IPS DF 6.9 (cell line): ENCODE results near the gene PPP1R3E.
"Not testable (repeated sequence)": the region's sequence is repeated elsewhere in the genome, so short reads cannot be mapped to it uniquely, and the experiment has no call there.

Experiments used
- DNase-seq: peaks from one replicate; pipeline ENCODE4 v3.0.0-alpha.2; 2013; ENCODE audit warnings: low read depth, low spot score
- H3K27ac ChIP-seq: one replicate; pipeline ENCODE4 v1.5.1; 2013; ENCODE audit warnings: low read length, control low read depth
- H3K27me3 ChIP-seq: 2 replicates; pipeline ENCODE4 v1.6.1; 2013; ENCODE audit warnings: mild to moderate bottlenecking, low read length; ENCODE audit not compliant: control insufficient read depth, insufficient read depth
- H3K36me3 ChIP-seq: 2 replicates; pipeline ENCODE4 v1.6.1; 2013; ENCODE audit warnings: low read length; ENCODE audit not compliant: control insufficient read depth, insufficient read depth
- H3K4me1 ChIP-seq: 2 replicates; pipeline ENCODE4 v1.6.1; 2013; ENCODE audit warnings: low read length; ENCODE audit not compliant: control insufficient read depth, insufficient read depth
- H3K4me3 ChIP-seq: 2 replicates; pipeline ENCODE4 v1.5.1; 2013; ENCODE audit warnings: mild to moderate bottlenecking, low read length
- H3K9me3 ChIP-seq: 2 replicates; pipeline ENCODE4 v1.6.1; 2013; ENCODE audit warnings: low read length, inconsistent platforms; ENCODE audit not compliant: control insufficient read depth, insufficient read depth
- WGBS: extraction: QIAGEN DNeasy Blood & Tissue Kit; methylation state at CpG from one replicate; pipeline ENCODE4 v1.1.7; 2013; ENCODE audit warnings: mixed read lengths, missing lambda C conversion rate; ENCODE audit not compliant: insufficient read length, insufficient coverage; 5-methylcytosine and 5-hydroxymethylcytosine counted together

The PPP1R3E gene

DNA sequence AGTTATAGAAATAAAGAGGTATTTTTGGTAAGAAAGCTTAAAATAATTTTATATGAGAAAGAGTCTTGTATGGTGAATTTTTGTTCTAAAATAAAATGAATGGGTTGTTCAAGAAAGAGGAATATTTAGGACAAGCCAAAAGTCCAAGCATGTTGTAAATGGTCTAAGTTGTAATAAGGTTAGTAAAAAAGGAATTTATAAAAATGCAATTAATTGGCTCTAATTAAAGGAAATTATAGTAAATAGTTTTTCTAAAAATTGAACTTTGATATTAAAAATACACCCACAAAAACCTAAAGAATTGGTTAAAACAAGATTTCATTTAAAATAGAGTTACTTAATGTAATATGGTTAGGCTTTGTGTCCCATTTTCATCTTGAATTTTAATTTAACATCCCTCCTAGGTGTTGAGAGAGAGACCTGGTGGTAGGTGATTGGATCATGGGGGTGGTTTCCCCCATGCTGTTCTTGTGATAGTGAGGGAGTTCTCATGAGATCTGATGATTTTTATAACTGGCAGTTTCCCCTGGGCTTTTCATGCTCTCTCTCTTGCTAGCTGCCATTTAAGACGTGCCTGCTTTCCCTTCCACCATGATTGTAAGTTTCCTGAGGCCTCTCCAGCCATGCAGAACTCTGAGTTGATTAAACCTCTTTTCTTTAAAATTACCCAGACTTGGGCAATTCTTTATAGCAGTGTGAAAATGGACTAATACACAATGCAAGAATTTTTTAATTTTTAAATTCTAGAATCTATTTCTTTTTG, 37.0 kb upstream of the PPP1R3E start:
- DNase-seq, result no peak
- no peak overlapping the region for H3K27ac ChIP-seq
- H3K4me3 ChIP-seq, result no peak overlapping the region
- no peaks in the 10 kb centered on the region for H3K9me3 ChIP-seq
- no peaks in the 10 kb centered on the region for H3K27me3 ChIP-seq
- no CpG with 5 or more reads among the region's 1 CpG for WGBS
- H3K36me3 ChIP-seq, result no peaks in the 10 kb centered on the region
- H3K4me1 ChIP-seq, result no peaks in the 10 kb centered on the region

DNA sequence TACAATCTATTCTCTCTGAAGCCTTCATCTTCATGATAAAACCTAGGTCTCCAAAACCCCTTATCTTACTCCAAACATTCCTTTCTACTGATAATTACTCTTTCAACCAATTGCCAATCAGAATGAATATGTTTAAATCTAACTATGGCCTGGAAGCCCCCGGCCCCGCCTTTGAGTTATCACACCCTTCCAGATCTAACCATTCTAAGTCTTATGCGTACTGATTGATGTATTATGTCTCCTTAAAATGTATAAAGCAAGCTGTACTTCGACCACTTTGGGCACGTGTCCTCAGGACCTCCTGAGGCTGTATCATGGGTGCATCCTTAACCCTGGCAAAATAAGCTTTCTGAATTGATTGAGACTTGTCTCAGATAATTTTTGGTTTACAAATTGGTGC, 33.0 kb upstream of the PPP1R3E start:
- H3K27ac ChIP-seq, result no peak overlapping the region
- no peak for DNase-seq
- H3K4me3 ChIP-seq, result no peak overlapping the region
- H3K27me3 ChIP-seq, result no peaks in the 10 kb centered on the region
- H3K4me1 ChIP-seq, result no peaks in the 10 kb centered on the region
- no peaks in the 10 kb centered on the region for H3K36me3 ChIP-seq
- WGBS, result no CpG with 5 or more reads among the region's 5 CpGs
- H3K9me3 ChIP-seq, result no peaks in the 10 kb centered on the region

DNA sequence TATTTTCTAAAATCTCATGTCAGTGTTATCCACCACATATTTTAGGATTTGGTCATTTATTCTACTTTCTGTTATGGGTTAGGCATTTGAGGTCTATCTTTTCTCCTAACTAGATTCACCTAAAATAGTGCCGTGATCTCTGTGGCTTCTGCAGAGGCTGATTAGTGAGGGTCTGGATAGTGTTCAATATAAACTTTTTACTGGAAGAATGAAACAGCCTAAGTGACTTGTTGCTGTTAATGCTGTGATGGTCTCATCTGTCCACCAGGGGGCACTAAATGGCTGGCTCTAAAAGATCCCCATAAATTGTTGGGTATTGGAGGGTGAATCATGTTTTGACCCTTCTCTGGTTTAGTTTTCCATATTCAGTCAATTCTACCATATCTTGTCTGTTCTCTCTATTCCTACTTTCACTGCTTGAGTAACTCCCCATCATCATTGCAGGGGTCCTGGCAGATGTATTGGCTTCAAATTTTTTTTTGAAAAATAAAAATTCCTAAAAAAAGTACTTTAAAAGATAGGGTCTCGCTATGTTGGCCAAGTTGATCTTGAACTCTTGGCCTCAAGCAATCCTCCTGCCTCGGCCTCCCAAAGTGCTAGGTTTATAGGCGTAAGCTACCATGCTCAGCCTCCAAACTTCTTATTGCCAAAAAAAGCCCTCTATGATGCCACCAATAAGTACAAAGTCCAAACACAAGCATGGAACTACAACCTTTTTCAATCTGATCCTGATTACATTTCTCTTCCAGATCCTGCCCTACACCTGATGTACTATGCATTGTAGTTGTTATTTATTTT, 25.5 kb upstream of the PPP1R3E start:
- WGBS, result no CpG with 5 or more reads among the region's 4 CpGs
- Histone ChIP-seq H3K4me1 (no peaks in the 10 kb centered on the region), H3K9me3 (no peaks in the 10 kb centered on the region), H3K27ac (no peak overlapping the region), H3K36me3 (peaks cover 14% of the 10 kb centered on the region), H3K27me3 (no peaks in the 10 kb centered on the region), H3K4me3 (no peak overlapping the region)
- no peak for DNase-seq

DNA sequence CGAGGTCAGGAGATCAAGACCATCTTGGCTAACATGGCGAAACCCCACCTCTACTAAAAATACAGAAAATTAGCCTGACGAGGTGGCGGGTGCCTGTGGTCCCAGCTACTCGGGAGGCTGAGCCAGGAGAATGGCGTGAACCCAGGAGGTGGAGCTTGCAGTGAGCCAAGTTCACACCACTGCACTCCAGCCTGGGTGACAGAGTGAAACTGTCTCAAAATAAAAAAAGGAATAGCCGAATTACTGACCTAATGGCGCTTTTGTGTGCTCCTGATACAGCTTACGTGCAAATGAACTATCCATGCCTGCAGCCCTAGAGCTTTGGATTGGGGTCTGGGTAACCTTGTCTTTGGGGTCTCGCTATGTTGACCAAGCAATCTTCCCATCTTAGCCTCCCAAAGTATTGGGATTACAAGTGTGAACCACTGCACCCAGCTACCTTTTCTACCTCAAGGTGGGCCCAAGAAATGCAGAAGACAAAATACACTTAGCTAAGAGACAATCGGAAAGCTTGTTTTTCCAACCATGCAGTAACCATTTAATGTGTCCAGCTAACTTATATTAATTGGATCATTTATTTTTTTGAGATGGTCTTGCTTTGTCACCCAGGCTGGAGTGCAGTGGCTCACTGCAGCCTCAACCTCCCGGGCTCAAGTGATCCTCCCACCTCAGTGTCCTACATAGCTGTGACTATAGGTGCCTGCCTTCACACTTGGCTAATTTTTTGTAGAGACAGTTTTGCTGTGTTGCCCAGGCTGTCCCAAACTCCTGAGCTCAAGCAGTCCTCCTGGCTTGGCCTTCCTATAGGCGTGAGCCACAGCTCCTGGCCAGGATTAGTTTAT, 24.1 kb upstream of the PPP1R3E start:
- Histone ChIP-seq H3K9me3 (no peaks in the 10 kb centered on the region), H3K27ac (no peak overlapping the region), H3K27me3 (no peaks in the 10 kb centered on the region), H3K4me1 (no peaks in the 10 kb centered on the region; the same call in 1 of the 2 replicates), H3K36me3 (peaks cover 18% of the 10 kb centered on the region), H3K4me3 (no peak overlapping the region)
- no peak for DNase-seq
- no CpG with 5 or more reads among the region's 13 CpGs for WGBS

DNA sequence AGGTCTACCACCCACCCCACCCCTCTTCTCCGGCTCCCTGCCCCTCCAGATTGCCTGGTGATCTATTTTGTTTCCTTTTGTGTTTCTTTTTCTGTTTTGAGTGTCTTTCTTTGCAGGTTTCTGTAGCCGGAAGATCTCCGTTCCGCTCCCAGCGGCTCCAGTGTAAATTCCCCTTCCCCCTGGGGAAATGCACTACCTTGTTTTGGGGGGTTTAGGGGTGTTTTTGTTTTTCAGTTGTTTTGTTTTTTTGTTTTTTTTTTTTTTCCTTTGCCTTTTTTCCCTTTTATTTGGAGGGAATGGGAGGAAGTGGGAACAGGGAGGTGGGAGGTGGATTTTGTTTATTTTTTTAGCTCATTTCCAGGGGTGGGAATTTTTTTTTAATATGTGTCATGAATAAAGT, 23.1 kb upstream of the PPP1R3E start:
- not testable (repeated sequence) for H3K4me3 ChIP-seq, H3K4me1 ChIP-seq, H3K27ac ChIP-seq, H3K9me3 ChIP-seq, H3K27me3 ChIP-seq, DNase-seq
- no CpG with 5 or more reads among the region's 5 CpGs for WGBS
- peaks cover 18% of the 10 kb centered on the region for H3K36me3 ChIP-seq

DNA sequence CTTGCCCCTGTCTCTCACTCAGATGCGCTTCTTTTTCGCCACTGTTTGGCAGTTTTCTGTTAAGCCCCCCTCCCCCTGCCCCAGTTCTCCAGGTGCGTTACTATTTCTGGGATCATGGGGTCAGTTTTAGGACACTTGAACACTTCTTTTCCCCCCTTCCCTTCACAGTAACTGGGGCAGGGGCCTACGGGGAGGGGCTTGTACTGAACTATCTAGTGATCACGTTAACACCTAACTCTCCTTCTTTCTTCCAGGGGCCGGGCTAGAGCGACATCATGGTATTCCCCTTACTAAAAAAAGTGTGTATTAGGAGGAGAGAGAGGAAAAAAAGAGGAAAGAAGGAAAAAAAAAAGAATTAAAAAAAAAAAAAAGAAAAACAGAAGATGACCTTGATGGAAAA, 22.3 kb upstream of the PPP1R3E start:
- Histone ChIP-seq H3K4me1 (peaks cover 1% of the 10 kb centered on the region; the same call in 1 of the 2 replicates), H3K36me3 (peaks cover 18% of the 10 kb centered on the region), H3K4me3 (no peak overlapping the region), H3K27ac (no peak overlapping the region), H3K27me3 (no peaks in the 10 kb centered on the region), H3K9me3 (no peaks in the 10 kb centered on the region)
- DNase-seq, result no peak
- no CpG with 5 or more reads among the region's 7 CpGs for WGBS

DNA sequence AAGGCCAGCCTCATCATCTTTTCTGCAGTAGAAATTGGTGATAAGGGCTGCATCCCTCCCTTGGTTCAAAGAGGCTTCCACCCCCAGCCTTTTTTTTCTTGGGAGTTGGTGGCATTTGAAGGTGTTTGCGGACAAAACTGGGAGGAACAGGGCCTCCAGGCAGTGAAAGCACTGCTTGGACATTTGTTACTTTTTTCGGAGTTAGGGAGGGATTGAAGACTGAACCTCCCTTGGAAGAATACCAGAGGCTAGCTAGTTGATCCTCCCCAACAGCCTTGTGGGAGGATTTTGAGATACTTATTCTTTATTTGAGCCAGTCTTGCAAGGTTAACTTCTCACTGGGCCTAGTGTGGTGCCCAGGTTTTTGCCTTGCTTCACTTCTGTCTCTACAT, 21.8 kb upstream of the PPP1R3E start:
- Histone ChIP-seq H3K36me3 (peaks cover 18% of the 10 kb centered on the region), H3K9me3 (no peaks in the 10 kb centered on the region), H3K27ac (no peak overlapping the region), H3K4me1 (peaks cover 1% of the 10 kb centered on the region; the same call in 1 of the 2 replicates), H3K4me3 (no peak overlapping the region), H3K27me3 (no peaks in the 10 kb centered on the region)
- DNase-seq, result no peak
- no CpG with 5 or more reads among the region's 2 CpGs for WGBS

DNA sequence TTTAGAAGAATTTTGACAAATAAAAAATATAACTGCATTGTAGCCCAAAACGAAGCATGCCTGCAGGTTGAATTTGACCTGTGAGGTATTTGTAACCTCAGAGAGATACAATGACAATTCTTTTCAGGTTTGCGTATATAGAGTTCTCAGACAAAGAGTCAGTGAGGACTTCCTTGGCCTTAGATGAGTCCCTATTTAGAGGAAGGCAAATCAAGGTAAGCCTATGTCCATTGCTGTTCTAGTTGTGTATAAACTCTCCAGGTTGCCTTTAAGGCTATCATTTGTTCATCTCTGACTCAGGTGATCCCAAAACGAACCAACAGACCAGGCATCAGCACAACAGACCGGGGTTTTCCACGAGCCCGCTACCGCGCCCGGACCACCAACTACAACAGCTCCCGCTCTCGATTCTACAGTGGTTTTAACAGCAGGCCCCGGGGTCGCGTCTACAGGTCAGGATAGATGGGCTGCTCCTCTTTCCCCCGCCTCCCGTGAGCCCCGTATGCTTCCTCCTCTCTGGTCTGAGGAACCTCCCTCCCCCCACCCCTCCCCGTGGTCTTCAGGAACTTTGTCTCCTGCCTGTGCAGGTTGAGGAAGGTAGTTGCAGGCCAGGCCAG, 21.3 kb upstream of the PPP1R3E start:
- no peak for DNase-seq
- Histone ChIP-seq H3K4me3 (no peak overlapping the region), H3K4me1 (peaks cover 1% of the 10 kb centered on the region; the same call in 1 of the 2 replicates), H3K36me3 (peaks cover 18% of the 10 kb centered on the region), H3K27ac (no peak overlapping the region), H3K27me3 (no peaks in the 10 kb centered on the region), H3K9me3 (no peaks in the 10 kb centered on the region)
- no CpG with 5 or more reads among the region's 18 CpGs for WGBS

DNA sequence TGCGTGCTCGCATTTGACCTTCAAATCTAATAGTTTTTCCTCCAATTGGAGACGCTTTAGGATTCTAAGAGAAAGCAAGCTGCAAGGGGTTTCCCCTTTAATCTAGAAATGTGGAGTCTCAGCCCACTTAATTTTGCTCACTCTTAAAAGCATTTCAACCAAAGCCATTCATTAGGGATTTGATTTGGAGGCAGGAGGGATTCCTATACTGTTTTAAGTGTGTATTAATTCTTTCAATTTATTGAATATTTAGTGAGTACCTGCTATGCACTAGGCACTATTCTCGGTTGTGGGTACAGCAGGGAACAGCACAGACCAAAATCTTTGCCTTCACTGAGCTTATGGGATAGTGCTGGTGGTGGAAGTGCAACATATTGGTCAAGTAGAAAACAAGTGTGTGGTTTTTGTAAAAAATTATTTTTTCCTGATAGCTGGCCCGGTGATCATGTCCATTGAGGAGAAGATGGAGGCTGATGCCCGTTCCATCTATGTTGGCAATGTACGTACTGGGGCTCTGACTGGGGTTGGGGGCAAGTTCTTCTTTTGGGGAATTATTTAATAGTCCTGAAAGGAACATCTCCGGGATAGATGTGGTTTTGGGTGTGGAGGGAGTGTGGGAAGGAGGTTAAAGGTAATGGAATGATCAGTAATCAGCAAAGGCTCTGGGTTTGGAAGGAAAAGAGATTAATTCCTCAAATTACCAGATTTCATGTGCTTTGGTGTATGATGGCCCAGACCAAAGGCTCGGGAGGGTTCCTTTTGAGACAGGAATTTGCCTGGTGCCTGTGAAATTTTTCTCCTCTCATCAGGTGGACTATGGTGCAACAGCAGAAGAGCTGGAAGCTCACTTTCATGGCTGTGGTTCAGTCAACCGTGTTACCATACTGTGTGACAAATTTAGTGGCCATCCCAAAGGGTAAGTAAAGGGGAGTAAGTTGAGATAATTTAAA, 20.2 kb upstream of the PPP1R3E start:
- H3K4me3 ChIP-seq, result peak overlapping the region; percentile 92; the same call in 1 of the 2 replicates
- DNase-seq, result no peak
- no peaks in the 10 kb centered on the region for H3K27me3 ChIP-seq
- H3K9me3 ChIP-seq, result no peaks in the 10 kb centered on the region
- 100% methylated on average over 1 of the region's 10 CpGs for WGBS
- H3K36me3 ChIP-seq, result peaks cover 18% of the 10 kb centered on the region
- peaks cover 1% of the 10 kb centered on the region; the same call in 1 of the 2 replicates for H3K4me1 ChIP-seq
- no peak overlapping the region for H3K27ac ChIP-seq
